Astrocyte of the spinal cord (primary cell): ENCODE results near the gene TMED1.

Source experiments
- DNase-seq: peaks from one replicate; pipeline ENCODE4 v3.0.0; 2011; ENCODE audit warnings: low read depth, low spot score
- H3K4me3 ChIP-seq: 2 replicates; pipeline ENCODE4 v1.5.1; 2011; ENCODE audit warnings: low read depth, mild to moderate bottlenecking, low read length, moderate library complexity
- in situ Hi-C: cut with HindIII; loops from 2 replicates; pipeline ENCODE4 v1.10.0; 2017; ENCODE audit warnings: low sequenced_read_pairs
- TF ChIP-seq, protein P1 (sequence below): IDR thresholded peaks from 2 replicates; pipeline ENCODE4 v1.5.1; 2012; ENCODE audit warnings: low read depth, mild to moderate bottlenecking, low read length, inconsistent platforms

The TMED1 gene

DNA sequence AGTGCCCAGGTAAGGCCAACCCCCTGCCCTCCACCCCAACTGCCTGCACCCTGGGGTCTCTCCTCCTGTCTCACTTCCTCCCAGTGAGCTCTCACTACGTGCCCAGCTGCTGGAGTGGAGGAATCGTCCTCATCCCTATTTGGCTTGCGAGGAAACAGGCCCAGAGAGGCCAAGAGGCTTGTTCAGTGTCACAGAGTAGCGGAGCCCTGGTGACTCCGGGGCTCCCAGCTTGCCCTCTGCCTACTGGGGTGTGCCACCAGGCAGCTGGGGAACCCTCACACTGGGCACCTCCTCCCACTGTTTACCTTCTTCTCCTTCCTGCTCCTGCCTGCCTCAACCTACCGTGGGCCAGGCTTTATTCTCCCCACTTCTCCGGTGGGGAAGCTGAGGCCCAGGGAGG, 5.6 kb downstream of the TMED1 start:
- TF ChIP-seq, protein P1, sequence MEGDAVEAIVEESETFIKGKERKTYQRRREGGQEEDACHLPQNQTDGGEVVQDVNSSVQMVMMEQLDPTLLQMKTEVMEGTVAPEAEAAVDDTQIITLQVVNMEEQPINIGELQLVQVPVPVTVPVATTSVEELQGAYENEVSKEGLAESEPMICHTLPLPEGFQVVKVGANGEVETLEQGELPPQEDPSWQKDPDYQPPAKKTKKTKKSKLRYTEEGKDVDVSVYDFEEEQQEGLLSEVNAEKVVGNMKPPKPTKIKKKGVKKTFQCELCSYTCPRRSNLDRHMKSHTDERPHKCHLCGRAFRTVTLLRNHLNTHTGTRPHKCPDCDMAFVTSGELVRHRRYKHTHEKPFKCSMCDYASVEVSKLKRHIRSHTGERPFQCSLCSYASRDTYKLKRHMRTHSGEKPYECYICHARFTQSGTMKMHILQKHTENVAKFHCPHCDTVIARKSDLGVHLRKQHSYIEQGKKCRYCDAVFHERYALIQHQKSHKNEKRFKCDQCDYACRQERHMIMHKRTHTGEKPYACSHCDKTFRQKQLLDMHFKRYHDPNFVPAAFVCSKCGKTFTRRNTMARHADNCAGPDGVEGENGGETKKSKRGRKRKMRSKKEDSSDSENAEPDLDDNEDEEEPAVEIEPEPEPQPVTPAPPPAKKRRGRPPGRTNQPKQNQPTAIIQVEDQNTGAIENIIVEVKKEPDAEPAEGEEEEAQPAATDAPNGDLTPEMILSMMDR: no peak
- in situ Hi-C loops: no loop called here
- DNase-seq: no peak

DNA sequence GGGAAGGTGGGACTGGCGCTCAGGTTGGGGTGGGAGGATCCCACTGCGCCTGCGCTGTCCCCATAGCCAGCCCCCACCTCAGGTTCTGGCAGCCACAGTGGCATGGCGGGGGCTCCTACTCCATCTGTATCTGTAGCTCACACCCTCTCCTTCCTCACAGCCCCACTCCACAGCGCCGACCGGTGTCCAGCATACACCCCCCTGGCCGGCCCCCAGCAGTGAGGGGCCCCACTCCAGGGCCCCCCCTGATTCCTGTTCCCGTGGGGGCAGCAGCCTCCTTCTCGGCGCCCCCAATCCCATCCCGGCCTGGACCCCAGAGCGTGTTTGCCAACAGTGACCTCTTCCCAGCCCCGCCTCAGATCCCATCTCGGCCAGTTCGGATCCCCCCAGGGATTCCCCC, 6.0 kb downstream of the TMED1 start:
- H3K4me3 ChIP-seq: no peak overlapping the region
- in situ Hi-C loops: no loop called here
- no peak for DNase-seq
- TF ChIP-seq, protein P1: no peak

More for the DNA sequence above, 5.6 kb downstream of the TMED1 start:
- H3K4me3 ChIP-seq: no peak overlapping the region

DNA sequence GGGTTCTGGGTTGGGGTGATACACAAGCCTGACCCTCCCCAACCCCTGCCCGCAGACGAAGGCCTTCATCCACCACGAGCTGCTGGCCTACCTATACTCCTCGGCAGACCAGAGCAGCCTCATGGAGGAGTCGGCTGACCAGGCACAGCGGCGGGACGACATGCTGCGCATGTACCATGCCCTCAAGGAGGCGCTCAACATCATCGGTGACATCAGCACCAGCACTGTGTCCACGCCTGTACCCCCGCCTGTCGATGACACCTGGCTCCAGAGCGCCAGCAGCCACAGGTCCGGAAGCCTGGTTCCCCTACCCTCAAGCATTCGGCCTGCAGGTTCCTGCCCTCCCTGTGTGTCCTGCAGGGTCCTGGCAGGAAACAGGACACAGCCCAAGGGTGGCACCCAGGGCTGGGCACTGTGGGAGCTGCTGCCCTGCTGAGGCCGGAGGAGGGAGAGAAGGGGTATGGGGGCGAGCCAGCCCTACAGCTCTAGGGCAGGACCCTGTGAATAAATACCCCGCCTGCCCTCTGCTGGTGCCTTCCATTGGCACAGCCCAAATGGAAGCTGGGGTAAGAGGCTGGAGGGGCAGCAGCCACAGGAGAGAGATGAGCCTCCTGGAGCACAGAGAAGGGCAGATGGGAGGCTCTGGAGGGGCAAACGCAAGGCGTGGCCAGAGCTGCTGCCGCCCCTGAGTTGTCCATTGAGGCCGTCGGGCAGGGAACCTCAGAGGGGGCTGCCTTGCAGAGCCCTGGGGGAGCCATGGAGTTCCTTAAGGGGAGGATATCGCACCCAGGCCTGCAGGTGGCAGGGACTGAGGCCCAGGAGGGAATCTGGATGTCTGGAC, 6.8 kb downstream of the TMED1 start:
- TF ChIP-seq, protein P1: peak; percentile 12
- in situ Hi-C loops: no loop called here

DNA sequence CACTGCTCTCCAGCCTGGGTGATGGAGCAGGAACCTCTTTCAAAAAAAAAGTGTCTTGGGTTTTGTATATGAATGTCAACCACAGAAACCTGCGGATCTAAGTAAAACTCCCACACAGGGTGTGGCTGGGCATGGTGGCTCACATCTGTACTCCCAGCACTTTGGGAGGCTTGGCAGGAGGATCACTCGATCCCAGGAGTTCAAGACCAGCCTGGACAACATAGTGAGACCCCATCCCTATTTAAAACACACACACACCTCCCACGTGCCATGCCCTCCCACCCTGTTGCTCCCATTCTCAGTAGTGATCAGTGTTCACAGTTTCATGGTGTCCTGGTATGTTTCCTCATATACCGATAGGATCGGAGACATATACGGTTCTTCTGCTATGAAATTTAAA, 9.2 kb downstream of the TMED1 start:
- TF ChIP-seq, protein P1: no peak
- H3K4me3 ChIP-seq: no peak overlapping the region
- no peak for DNase-seq
- in situ Hi-C loops: no loop called here

More for the DNA sequence above, 6.8 kb downstream of the TMED1 start:
- DNase-seq: no peak
- no peak overlapping the region for H3K4me3 ChIP-seq

DNA sequence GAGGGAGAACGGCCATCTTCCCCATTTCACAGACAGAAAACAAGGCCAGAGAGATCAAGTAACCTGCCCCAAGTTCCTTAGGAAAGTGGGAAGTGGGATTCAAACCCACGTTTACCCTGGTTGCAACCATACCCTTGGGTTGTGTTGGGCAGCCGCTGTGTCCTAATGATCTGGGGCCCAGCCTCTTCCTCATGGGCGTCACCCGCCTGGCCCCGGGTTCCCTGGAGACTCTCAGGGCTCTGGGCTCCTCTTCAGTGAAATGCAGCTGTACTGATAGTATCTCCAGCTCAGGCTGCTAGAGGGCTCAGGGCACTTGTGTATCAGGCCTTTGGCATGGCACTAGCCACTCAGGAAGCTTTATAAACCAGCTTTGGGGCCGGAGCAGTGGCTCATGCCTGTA, 9.8 kb downstream of the TMED1 start:
- DNase-seq: no peak
- TF ChIP-seq, protein P1: no peak
- in situ Hi-C loops: no loop called here
- H3K4me3 ChIP-seq: no peak overlapping the region

DNA sequence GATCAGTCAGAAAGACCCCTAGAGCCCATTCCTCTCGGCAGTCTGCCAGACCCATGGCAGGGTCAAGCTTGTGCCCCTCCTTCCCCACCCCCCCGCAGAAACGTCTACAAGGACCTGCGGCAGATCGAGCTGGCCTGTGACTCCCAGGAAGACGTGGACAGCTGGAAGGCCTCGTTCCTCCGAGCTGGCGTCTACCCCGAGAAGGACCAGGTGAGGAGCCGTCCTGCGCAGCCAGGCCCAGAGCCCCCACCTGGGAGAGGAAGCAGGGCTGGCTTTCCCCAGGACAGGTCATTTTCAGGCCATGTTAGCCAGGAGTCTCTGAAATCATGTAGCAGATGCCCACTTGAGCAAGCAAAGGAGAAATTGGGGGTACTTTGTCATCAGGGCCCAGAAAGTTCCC, 12.3 kb downstream of the TMED1 start:
- no peak for DNase-seq
- H3K4me3 ChIP-seq: no peak overlapping the region
- TF ChIP-seq, protein P1: no peak
- in situ Hi-C loops: no loop called here
